T-cell (primary cell): Measurements from ENCODE around the gene RFX4. TPM values are rescaled to one million over a fixed set of nuclear protein-coding genes. Genes with fewer than 3 reads are reported as not detected.

Experiments
- ATAC-seq, 4 experiments: fragments of 200-7000 bp in 3 of 4; fragments of 150-1000 bp in 1 of 4; cut with Tn5 transposase; replicated peaks in 1 of 4; 1 replicate in 3 of 4; 2 replicates in 1 of 4; pipeline ENCODE4 v1.10.0; 2021; ENCODE audit warnings: moderate library complexity in 3 of 4, mild to moderate bottlenecking in 2 of 4, moderate number of reproducible peaks in 1 of 4
- CTCF ChIA-PET, 2 donors: fragments of 300-600 bp; sonication (Branson Sonifier 250); formaldehyde crosslinking; loops; one replicate each; lab custom pipeline; 2022; ENCODE audit warnings: antibody characterized with exemption in 2 of 2; lab: Charles Lee
- POLR2A ChIA-PET, 2 donors: fragments of 300-600 bp; sonication (Branson Sonifier 250); formaldehyde crosslinking; loops; one replicate each; lab custom pipeline; 2022; ENCODE audit warnings: antibody characterized with exemption in 2 of 2; lab: Charles Lee
- DNase-seq, 35 experiments: peaks; one replicate each; pipeline versions ENCODE4 v3.0.0 to v3.0.0-alpha.2; 2013 to 2023
- H3K27ac ChIP-seq: one replicate; pipeline ENCODE4 v1.5.1; 2013; ENCODE audit warnings: low read length
- H3K27me3 ChIP-seq, 2 experiments: replicated peaks in 1 of 2; 1 replicate in 1 of 2; 2 replicates in 1 of 2; pipeline versions ENCODE4 v1.6.1 to v1.7.0; 2013; ENCODE audit warnings: low read length in 1 of 2, mixed read lengths in 1 of 2; ENCODE audit not compliant: control insufficient read depth in 2 of 2, insufficient read depth in 2 of 2; ENCODE audit errors: extremely low read depth in 1 of 2
- H3K36me3 ChIP-seq, 2 donors: 1 replicate in 1 of 2; 2 replicates in 1 of 2; pipeline versions ENCODE4 v1.6.1 to v1.7.0; 2013; ENCODE audit warnings: low read length in 1 of 2; ENCODE audit not compliant: control insufficient read depth in 2 of 2, insufficient read depth in 1 of 2; ENCODE audit errors: extremely low read depth in 1 of 2
- H3K4me1 ChIP-seq, 2 experiments: 1 replicate in 1 of 2; 2 replicates in 1 of 2; pipeline versions ENCODE4 v1.6.1 to v1.7.0; 2013; ENCODE audit warnings: low read length in 2 of 2, mixed read lengths in 1 of 2; ENCODE audit not compliant: insufficient read depth in 2 of 2, control insufficient read depth in 1 of 2; ENCODE audit errors: extremely low read depth in 1 of 2
- H3K4me3 ChIP-seq, 2 donors: 1 replicate in 1 of 2; 2 replicates in 1 of 2; pipeline versions ENCODE4 v1.5.1 to v1.7.0; 2013; ENCODE audit warnings: mild to moderate bottlenecking in 2 of 2, low read length in 1 of 2, moderate library complexity in 1 of 2; ENCODE audit not compliant: control insufficient read depth in 1 of 2; ENCODE audit errors: extremely low read depth in 1 of 2
- H3K9me3 ChIP-seq: 2 replicates; pipeline ENCODE4 v1.7.0; 2013
- H3K27ac Mint-ChIP-seq, 2 donors: one replicate each; pipeline ENCODE4 v1.8.0; 2020 to 2021; ENCODE audit warnings: mild to moderate bottlenecking in 2 of 2, mixed read lengths in 2 of 2
- H3K27me3 Mint-ChIP-seq, 2 donors: one replicate each; pipeline ENCODE4 v1.8.0; 2021 to 2022; ENCODE audit warnings: mixed read lengths in 2 of 2
- H3K36me3 Mint-ChIP-seq: one replicate; pipeline ENCODE4 v1.8.0; 2021; ENCODE audit warnings: mixed read lengths
- H3K4me1 Mint-ChIP-seq, 3 donors: one replicate each; pipeline ENCODE4 v1.8.0; 2020 to 2022; ENCODE audit warnings: mixed read lengths in 3 of 3, mild to moderate bottlenecking in 1 of 3
- H3K4me3 Mint-ChIP-seq, 3 donors: one replicate each; pipeline ENCODE4 v1.8.0; 2020 to 2022; ENCODE audit warnings: mild to moderate bottlenecking in 3 of 3, mixed read lengths in 3 of 3, moderate library complexity in 3 of 3
- H3K9me3 Mint-ChIP-seq, 3 donors: one replicate each; pipeline ENCODE4 v1.8.0; 2020 to 2022; ENCODE audit warnings: mixed read lengths in 3 of 3
- WGBS: methylation state at CpG from one replicate; pipeline ENCODE4 v1.1.5; 2013; ENCODE audit warnings: missing lambda C conversion rate; ENCODE audit not compliant: insufficient coverage; 5-methylcytosine and 5-hydroxymethylcytosine counted together
- total RNA-seq, 35 experiments: library from RNA in 6 of 35; stranded (reverse) in 6 of 35; fragments of 120-200 nt in 1 of 35; gene quantifications; one replicate each; pipeline versions ENCODE4 v1.2.1 to v1.2.4 and lab custom pipeline; 2013 to 2026

RFX4 gene
- total RNA-seq, 5 donors from 2014 or later (not counting 1 experiment from before 2014, with no cell fraction given): not detected

- no peaks in the 10 kb centered on the region for H3K4me1 Mint-ChIP-seq
- DNase-seq (no peak), ATAC-seq (no peak)
- no peaks in the 10 kb centered on the region for H3K4me1 ChIP-seq
- no peaks in the 10 kb centered on the region for H3K36me3 Mint-ChIP-seq
- H3K27ac ChIP-seq: no peak overlapping the region
- H3K36me3 ChIP-seq: no peaks in the 10 kb centered on the region
- H3K27me3 Mint-ChIP-seq: peaks cover 37 to 42% of the 10 kb centered on the region in 2 donors
- CTCF ChIA-PET: no interaction called here
- H3K9me3 Mint-ChIP-seq: no peaks in the 10 kb centered on the region
- POLR2A ChIA-PET: no interaction called here
- H3K4me3 Mint-ChIP-seq: no peak overlapping the region
- no peaks in the 10 kb centered on the region for H3K9me3 ChIP-seq
- H3K27ac Mint-ChIP-seq: no peak overlapping the region
- peaks cover 7% of the 10 kb centered on the region in 2 experiments for H3K27me3 ChIP-seq
- H3K4me3 ChIP-seq: no peak overlapping the region
Observed at GRCh38 chr12:106573239-106573638, 9.6 kb upstream of the RFX4 start.

- ChIA-PET POLR2A (no interaction called here), CTCF (no interaction called here)
- H3K36me3 Mint-ChIP-seq: no peaks in the 10 kb centered on the region
- no peaks in the 10 kb centered on the region for H3K36me3 ChIP-seq
- no peak overlapping the region for H3K4me3 ChIP-seq
- no peak overlapping the region for H3K27ac Mint-ChIP-seq
- peaks cover 2 to 12% (median 7%) of the 10 kb centered on the region in 3 donors for H3K4me1 Mint-ChIP-seq
- peaks cover 10 to 32% of the 10 kb centered on the region in 2 experiments for H3K27me3 ChIP-seq
- H3K4me3 Mint-ChIP-seq: no peak overlapping the region
- H3K27ac ChIP-seq: no peak overlapping the region
- ATAC-seq (no peak), DNase-seq (no peak)
- H3K9me3 ChIP-seq: no peaks in the 10 kb centered on the region
- peaks cover 0 to 10% of the 10 kb centered on the region in 2 experiments for H3K4me1 ChIP-seq
- WGBS: no CpG with 5 or more reads among the region's 2 CpGs
- H3K27me3 Mint-ChIP-seq: peaks cover 57 to 67% of the 10 kb centered on the region in 2 donors
- H3K9me3 Mint-ChIP-seq: no peaks in the 10 kb centered on the region
Observed at GRCh38 chr12:106576848-106577247, 6.0 kb upstream of the RFX4 start.

GRCh38 chr12:106580671-106581508 lies 1.9 kb upstream of the RFX4 start:
- Mint-ChIP-seq H3K36me3 (no peaks in the 10 kb centered on the region), H3K27me3 (peaks cover 72 to 80% of the 10 kb centered on the region in 2 donors), H3K4me3 (peak overlapping the region in 2 of 3 donors; percentile 28 to 76), H3K9me3 (no peaks in the 10 kb centered on the region), H3K4me1 (peaks cover 23 to 42% (median 38%) of the 10 kb centered on the region in 3 donors), H3K27ac (no peak overlapping the region)
- Histone ChIP-seq H3K36me3 (no peaks in the 10 kb centered on the region), H3K27ac (no peak overlapping the region), H3K27me3 (peaks cover 14 to 71% of the 10 kb centered on the region in 2 experiments), H3K4me3 (peak overlapping the region in 1 of 2 donors; percentile 8), H3K9me3 (no peaks in the 10 kb centered on the region), H3K4me1 (peaks cover 0 to 29% of the 10 kb centered on the region in 2 experiments)
- ChIA-PET POLR2A (no interaction called here), CTCF (interaction anchor here in 1 of 2 donors (0.7 kb wide), 1 partner anchor 314 kb away, joined by 4 read pairs; no protein-coding TSS in a partner anchor)
- 16% methylated on average over 52 of the region's 58 CpGs for WGBS
- no peak for DNase-seq
- no peak for ATAC-seq

DNA sequence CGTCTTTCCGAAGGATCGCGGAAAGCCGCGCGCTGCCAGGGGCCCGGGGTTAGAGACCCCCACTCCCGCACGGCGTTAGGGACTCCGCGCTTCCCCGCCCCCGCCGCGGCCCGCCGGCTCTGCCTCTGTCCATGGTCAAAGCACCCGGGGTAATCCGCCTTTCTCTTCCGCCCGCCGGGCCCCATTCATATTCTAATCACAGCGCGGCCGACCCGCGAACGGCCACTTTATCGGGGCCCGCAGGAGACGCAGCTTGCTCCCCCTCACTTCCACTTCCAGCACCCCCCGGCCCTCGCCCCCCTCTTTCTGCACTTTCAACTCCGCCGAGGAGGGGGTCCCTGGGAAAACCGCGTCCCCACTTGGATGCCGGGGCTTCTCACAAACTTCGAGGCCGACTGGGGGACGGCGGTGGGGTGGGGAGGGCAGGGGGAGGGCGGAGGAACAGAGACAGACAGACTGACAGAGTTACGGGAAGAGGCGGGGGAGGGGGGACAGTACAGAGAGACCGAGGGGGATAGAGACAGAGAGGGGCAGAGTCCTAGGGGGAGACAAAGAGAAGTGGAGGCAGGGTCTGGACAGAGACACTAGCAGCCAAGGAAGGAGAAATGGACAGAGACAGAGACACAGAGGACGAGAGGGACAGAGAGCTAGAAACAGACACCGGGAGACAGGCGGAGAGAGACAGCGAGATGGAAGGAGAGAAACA lies 1.1 kb upstream of the RFX4 start:
- H3K9me3 ChIP-seq: no peaks in the 10 kb centered on the region
- Mint-ChIP-seq H3K27ac (no peak overlapping the region), H3K36me3 (no peaks in the 10 kb centered on the region), H3K27me3 (peaks cover 68 to 82% of the 10 kb centered on the region in 2 donors), H3K9me3 (no peaks in the 10 kb centered on the region), H3K4me1 (peaks cover 23 to 42% (median 38%) of the 10 kb centered on the region in 3 donors), H3K4me3 (peak overlapping the region; percentile 53 to 76 (median 69))
- H3K4me3 ChIP-seq: no peak overlapping the region
- CTCF ChIA-PET: interaction anchor here in 1 of 2 donors (0.7 kb wide), 1 partner anchor 313 kb away, joined by 4 read pairs; no protein-coding TSS in a partner anchor
- WGBS: 7% methylated on average over 37 of the region's 52 CpGs
- H3K27ac ChIP-seq: no peak overlapping the region
- POLR2A ChIA-PET: no interaction called here
- no peaks in the 10 kb centered on the region for H3K36me3 ChIP-seq
- DNase-seq (no peak), ATAC-seq (no peak)
- H3K27me3 ChIP-seq: peaks cover 14 to 77% of the 10 kb centered on the region in 2 experiments
- peaks cover 0 to 29% of the 10 kb centered on the region in 2 experiments for H3K4me1 ChIP-seq

- Mint-ChIP-seq H3K27me3 (peaks cover 67 to 83% of the 10 kb centered on the region in 2 donors), H3K4me1 (peaks cover 23 to 42% (median 39%) of the 10 kb centered on the region in 3 donors), H3K9me3 (no peaks in the 10 kb centered on the region), H3K4me3 (peak overlapping the region; percentile 53 to 76 (median 69)), H3K36me3 (no peaks in the 10 kb centered on the region), H3K27ac (no peak overlapping the region)
- CTCF ChIA-PET: no interaction called here
- H3K27me3 ChIP-seq: peaks cover 13 to 83% of the 10 kb centered on the region in 2 experiments
- no peak overlapping the region for H3K4me3 ChIP-seq
- ATAC-seq: no peak
- no peak for DNase-seq
- H3K27ac ChIP-seq: no peak overlapping the region
- H3K36me3 ChIP-seq: no peaks in the 10 kb centered on the region
- H3K4me1 ChIP-seq: peaks cover 0 to 29% of the 10 kb centered on the region in 2 experiments
- POLR2A ChIA-PET: no interaction called here
- H3K9me3 ChIP-seq: no peaks in the 10 kb centered on the region
- 20% methylated on average over 3 of the region's 16 CpGs for WGBS
Observed at GRCh38 chr12:106582249-106582591, 584 bp upstream of the RFX4 start.

DNA sequence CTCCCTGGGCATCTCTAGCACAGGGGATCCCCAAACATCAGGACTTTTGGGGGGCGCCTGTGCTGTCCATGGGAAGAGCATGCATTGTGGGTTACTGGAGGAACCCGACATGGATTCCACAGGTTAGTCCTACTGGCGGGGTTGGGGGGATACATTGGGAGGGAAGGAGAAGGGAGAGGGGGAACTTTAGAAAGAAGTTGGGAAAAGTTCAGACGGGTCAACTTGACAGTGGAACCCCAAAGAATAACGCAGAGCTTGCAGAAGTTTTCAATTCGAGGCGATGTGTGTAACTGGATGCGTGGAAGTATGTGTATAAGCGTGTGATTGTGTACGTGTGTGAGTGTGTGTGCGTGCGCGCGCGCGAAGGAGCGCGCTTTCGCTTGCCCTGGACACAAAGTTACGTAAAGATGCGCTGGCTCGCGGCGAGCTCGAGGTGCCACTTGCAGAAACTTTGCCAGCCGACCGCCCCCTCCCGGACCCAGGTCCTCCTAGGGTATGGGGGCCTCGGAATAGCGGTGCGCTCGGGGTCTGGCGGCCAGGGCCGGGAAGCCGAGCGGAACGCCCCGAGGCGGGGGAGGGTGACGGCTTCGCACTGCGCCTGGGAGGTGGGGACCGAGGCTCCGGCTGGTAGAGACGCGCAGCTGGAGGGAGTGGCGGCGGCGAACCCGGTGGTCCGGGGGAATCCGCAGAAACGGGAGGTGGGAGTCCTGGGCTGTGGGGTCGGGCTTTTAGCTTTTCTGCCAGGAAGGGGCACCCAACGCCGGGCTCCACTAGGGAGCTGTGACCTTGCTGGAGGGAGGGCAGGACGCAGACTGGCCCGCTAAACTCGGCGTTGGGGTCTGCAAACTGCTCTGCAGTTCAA lies 669 bp downstream of the RFX4 start:
- ChIA-PET POLR2A (no interaction called here), CTCF (no interaction called here)
- H3K4me3 Mint-ChIP-seq: peak overlapping the region; percentile 53 to 76 (median 67)
- H3K36me3 ChIP-seq: no peaks in the 10 kb centered on the region
- 3% methylated on average over 58 of the region's 60 CpGs for WGBS
- peak in 1 of 35 experiments; percentile 6 for DNase-seq
- H3K27me3 Mint-ChIP-seq: peaks cover 68 to 84% of the 10 kb centered on the region in 2 donors
- peaks cover 13 to 85% of the 10 kb centered on the region in 2 experiments for H3K27me3 ChIP-seq
- no peaks in the 10 kb centered on the region for H3K9me3 Mint-ChIP-seq
- H3K4me3 ChIP-seq: peak overlapping the region; percentile 10 to 50
- peaks cover 0 to 29% of the 10 kb centered on the region in 2 experiments for H3K4me1 ChIP-seq
- H3K27ac Mint-ChIP-seq: no peak overlapping the region
- peaks cover 23 to 44% (median 40%) of the 10 kb centered on the region in 3 donors for H3K4me1 Mint-ChIP-seq
- ATAC-seq: peak in 2 of 4 experiments; percentile 24 to 37
- no peaks in the 10 kb centered on the region for H3K9me3 ChIP-seq
- no peak overlapping the region for H3K27ac ChIP-seq
- H3K36me3 Mint-ChIP-seq: no peaks in the 10 kb centered on the region
